HL-60 (cell line): ENCODE measurements around the gene EYA4.

Experiments used
- DNase-seq, 2 experiments: peaks; one replicate each; pipeline ENCODE4 v3.0.0-alpha.2; 2010 to 2020; ENCODE audit warnings: low read depth in 1 of 2, low spot score in 1 of 2
- H3K27ac ChIP-seq: fragments of 250-450 bp; sonication (Bioruptor Pico); replicated peaks from 2 replicates; pipeline ENCODE4 v1.5.1; 2020; ENCODE audit warnings: mild to moderate bottlenecking, moderate library complexity
- H3K27me3 ChIP-seq: fragments of 250-450 bp; sonication (Bioruptor Pico); 2 replicates; pipeline ENCODE4 v1.5.1; 2021; ENCODE audit warnings: mild to moderate bottlenecking, moderate library complexity; ENCODE audit not compliant: insufficient read depth, poor library complexity, severe bottlenecking
- H3K4me3 ChIP-seq: replicated peaks from 2 replicates; pipeline ENCODE4 v1.5.1; 2011; ENCODE audit warnings: mild to moderate bottlenecking, control low read depth, low read length; ENCODE audit not compliant: insufficient read depth
- GABPA ChIP-seq: IDR thresholded peaks from 2 replicates; pipeline ENCODE4 v1.6.1; 2012; ENCODE audit warnings: low read depth
- POLR2AphosphoS5 ChIP-seq: IDR thresholded peaks from 2 replicates; pipeline ENCODE4 v1.6.1; 2012; ENCODE audit warnings: low read depth
- SPI1 ChIP-seq: IDR thresholded peaks from 2 replicates; pipeline ENCODE4 v1.6.1; 2012; ENCODE audit warnings: low read depth, mild to moderate bottlenecking, borderline replicate concordance
- TF ChIP-seq, protein P1 (sequence below): IDR thresholded peaks from 2 replicates; pipeline ENCODE4 v1.6.1; 2012; ENCODE audit warnings: low read depth; ENCODE audit not compliant: insufficient replicate concordance
- TF ChIP-seq, protein P2 (sequence below): IDR thresholded peaks from one replicate; pipeline ENCODE4 v1.5.1; 2011; ENCODE audit warnings: low read length, control low read depth, inconsistent platforms; ENCODE audit not compliant: insufficient read depth

Gene EYA4

GRCh38 chr6:133549371-133549801 lies 308.2 kb downstream of the EYA4 start:
- no peaks in the 10 kb centered on the region for H3K27me3 ChIP-seq
- no peak overlapping the region for H3K27ac ChIP-seq
- no peak overlapping the region for H3K4me3 ChIP-seq
- TF ChIP-seq, protein P1, sequence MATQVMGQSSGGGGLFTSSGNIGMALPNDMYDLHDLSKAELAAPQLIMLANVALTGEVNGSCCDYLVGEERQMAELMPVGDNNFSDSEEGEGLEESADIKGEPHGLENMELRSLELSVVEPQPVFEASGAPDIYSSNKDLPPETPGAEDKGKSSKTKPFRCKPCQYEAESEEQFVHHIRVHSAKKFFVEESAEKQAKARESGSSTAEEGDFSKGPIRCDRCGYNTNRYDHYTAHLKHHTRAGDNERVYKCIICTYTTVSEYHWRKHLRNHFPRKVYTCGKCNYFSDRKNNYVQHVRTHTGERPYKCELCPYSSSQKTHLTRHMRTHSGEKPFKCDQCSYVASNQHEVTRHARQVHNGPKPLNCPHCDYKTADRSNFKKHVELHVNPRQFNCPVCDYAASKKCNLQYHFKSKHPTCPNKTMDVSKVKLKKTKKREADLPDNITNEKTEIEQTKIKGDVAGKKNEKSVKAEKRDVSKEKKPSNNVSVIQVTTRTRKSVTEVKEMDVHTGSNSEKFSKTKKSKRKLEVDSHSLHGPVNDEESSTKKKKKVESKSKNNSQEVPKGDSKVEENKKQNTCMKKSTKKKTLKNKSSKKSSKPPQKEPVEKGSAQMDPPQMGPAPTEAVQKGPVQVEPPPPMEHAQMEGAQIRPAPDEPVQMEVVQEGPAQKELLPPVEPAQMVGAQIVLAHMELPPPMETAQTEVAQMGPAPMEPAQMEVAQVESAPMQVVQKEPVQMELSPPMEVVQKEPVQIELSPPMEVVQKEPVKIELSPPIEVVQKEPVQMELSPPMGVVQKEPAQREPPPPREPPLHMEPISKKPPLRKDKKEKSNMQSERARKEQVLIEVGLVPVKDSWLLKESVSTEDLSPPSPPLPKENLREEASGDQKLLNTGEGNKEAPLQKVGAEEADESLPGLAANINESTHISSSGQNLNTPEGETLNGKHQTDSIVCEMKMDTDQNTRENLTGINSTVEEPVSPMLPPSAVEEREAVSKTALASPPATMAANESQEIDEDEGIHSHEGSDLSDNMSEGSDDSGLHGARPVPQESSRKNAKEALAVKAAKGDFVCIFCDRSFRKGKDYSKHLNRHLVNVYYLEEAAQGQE: no peak
- no peak for TF ChIP-seq SPI1
- no peak for TF ChIP-seq POLR2AphosphoS5
- TF ChIP-seq GABPA: no peak
- TF ChIP-seq, protein P2, sequence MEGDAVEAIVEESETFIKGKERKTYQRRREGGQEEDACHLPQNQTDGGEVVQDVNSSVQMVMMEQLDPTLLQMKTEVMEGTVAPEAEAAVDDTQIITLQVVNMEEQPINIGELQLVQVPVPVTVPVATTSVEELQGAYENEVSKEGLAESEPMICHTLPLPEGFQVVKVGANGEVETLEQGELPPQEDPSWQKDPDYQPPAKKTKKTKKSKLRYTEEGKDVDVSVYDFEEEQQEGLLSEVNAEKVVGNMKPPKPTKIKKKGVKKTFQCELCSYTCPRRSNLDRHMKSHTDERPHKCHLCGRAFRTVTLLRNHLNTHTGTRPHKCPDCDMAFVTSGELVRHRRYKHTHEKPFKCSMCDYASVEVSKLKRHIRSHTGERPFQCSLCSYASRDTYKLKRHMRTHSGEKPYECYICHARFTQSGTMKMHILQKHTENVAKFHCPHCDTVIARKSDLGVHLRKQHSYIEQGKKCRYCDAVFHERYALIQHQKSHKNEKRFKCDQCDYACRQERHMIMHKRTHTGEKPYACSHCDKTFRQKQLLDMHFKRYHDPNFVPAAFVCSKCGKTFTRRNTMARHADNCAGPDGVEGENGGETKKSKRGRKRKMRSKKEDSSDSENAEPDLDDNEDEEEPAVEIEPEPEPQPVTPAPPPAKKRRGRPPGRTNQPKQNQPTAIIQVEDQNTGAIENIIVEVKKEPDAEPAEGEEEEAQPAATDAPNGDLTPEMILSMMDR: no peak
- DNase-seq: no peak

- no peak for TF ChIP-seq POLR2AphosphoS5
- TF ChIP-seq, protein P1: no peak
- TF ChIP-seq SPI1: no peak
- TF ChIP-seq, protein P2: no peak
- TF ChIP-seq GABPA: no peak
- no peaks in the 10 kb centered on the region for H3K27me3 ChIP-seq
- H3K4me3 ChIP-seq: no peak overlapping the region
- H3K27ac ChIP-seq: no peak overlapping the region
- no peak for DNase-seq
These were observed 308.9 kb downstream of the EYA4 start for GRCh38 chr6:133550026-133550425.

DNA sequence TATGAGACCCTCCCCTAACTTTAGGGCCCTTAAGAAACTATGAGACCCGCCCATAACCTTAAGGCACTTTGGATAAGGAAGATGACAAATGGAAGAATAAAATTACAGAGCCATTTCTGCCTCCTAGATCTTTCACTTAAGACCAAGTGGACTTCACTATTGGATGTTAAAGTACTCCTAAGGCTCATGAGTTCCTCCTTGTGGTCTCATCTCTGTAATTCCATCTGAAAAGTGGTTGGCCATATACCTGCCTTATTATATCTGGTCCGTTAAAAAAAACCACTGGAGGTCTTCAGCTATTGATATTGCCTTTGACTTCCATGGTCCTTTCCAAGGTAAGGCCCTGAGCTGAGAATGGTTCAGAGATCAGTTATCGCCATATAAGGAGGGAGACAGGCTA lies 310.3 kb downstream of the EYA4 start:
- DNase-seq: no peak
- TF ChIP-seq, protein P2: no peak
- TF ChIP-seq, protein P1: no peak
- TF ChIP-seq GABPA: no peak
- no peak for TF ChIP-seq POLR2AphosphoS5
- no peak for TF ChIP-seq SPI1
- Histone ChIP-seq H3K27ac (no peak overlapping the region), H3K27me3 (no peaks in the 10 kb centered on the region), H3K4me3 (no peak overlapping the region)
